OCI-LY3 (cell line): ENCODE data around the gene FAM216B.

ENCODE experiments used
- H2AFZ ChIP-seq: fragments of 200-600, 300-600 bp; shearing (Covaris generic); 2 replicates; pipeline ENCODE4 v1.6.0; 2014; ENCODE audit warnings: antibody characterized with exemption, low read depth, low read length
- H3K27ac ChIP-seq: fragments of 200-600, 300-600 bp; sonication (generic); 2 replicates; pipeline ENCODE4 v1.5.1; 2014; ENCODE audit warnings: mild to moderate bottlenecking, low read length, moderate library complexity, mixed read lengths
- H3K27me3 ChIP-seq: fragments of 200-600, 300-600 bp; sonication (generic); 2 replicates; pipeline ENCODE4 v1.6.1; 2014; ENCODE audit warnings: low read depth, low read length, mixed read lengths
- H3K36me3 ChIP-seq: fragments of 200-600, 300-600 bp; sonication (generic); replicated peaks from 2 replicates; pipeline ENCODE3; 2014; ENCODE audit warnings: low read depth, low read length, mixed read lengths
- H3K4me1 ChIP-seq: fragments of 300-600, 200-600 bp; sonication (generic); 2 replicates; pipeline ENCODE4 v1.6.1; 2014; ENCODE audit warnings: low read length, mixed read lengths
- H3K4me2 ChIP-seq: fragments of 200-600, 300-600 bp; sonication (generic); 2 replicates; pipeline ENCODE4 v1.6.1; 2014; ENCODE audit warnings: low read length, mixed read lengths
- H3K4me3 ChIP-seq: fragments of 300-600, 200-600 bp; sonication (generic); 2 replicates; pipeline ENCODE4 v1.5.1; 2014; ENCODE audit warnings: antibody characterized with exemption, mild to moderate bottlenecking, low read length, moderate library complexity
- H3K79me2 ChIP-seq: fragments of 300-600, 200-600 bp; shearing (Covaris generic); 2 replicates; pipeline ENCODE4 v1.6.1; 2014; ENCODE audit warnings: mild to moderate bottlenecking, low read length, mixed read lengths
- H3K9ac ChIP-seq: fragments of 300-600, 200-600 bp; shearing (Covaris generic); 2 replicates; pipeline ENCODE4 v1.6.0; 2014; ENCODE audit warnings: mild to moderate bottlenecking, low read length, moderate library complexity
- H3K9me3 ChIP-seq: fragments of 200-600, 300-600 bp; shearing (Covaris generic); 2 replicates; pipeline ENCODE4 v1.6.1; 2014; ENCODE audit warnings: low read length, mixed read lengths; ENCODE audit not compliant: insufficient read depth
- H4K20me1 ChIP-seq: fragments of 200-600, 300-600 bp; sonication (generic); 2 replicates; pipeline ENCODE4 v1.6.1; 2016; ENCODE audit warnings: low read length, mixed read lengths; ENCODE audit not compliant: insufficient read depth
- CTCF ChIP-seq: fragments of 200-600, 300-600 bp; sonication (generic); IDR thresholded peaks from 2 replicates; pipeline ENCODE4 v1.5.1; 2014; ENCODE audit warnings: antibody characterized with exemption, low read length, low read depth
- EZH2phosphoT487 ChIP-seq: fragments of 200-600 bp; shearing (Covaris generic); IDR thresholded peaks from 2 replicates; pipeline ENCODE4 v1.6.1; 2018; ENCODE audit warnings: antibody characterized with exemption, mixed run types, low read depth

FAM216B gene

GRCh38 chr13:42750794-42751193, 30.6 kb upstream of the FAM216B start:
- H3K79me2 ChIP-seq: no peaks in the 10 kb centered on the region
- peaks cover 25% of the 10 kb centered on the region for H3K27me3 ChIP-seq
- no peaks in the 10 kb centered on the region for H4K20me1 ChIP-seq
- no peak overlapping the region for H3K4me2 ChIP-seq
- no peak overlapping the region for H3K9ac ChIP-seq
- no peak for TF ChIP-seq EZH2phosphoT487
- TF ChIP-seq CTCF: no peak
- H3K9me3 ChIP-seq: no peaks in the 10 kb centered on the region
- H3K4me3 ChIP-seq: no peak overlapping the region
- no peaks in the 10 kb centered on the region for H3K36me3 ChIP-seq
- H2AFZ ChIP-seq: no peak overlapping the region
- peaks cover 14% of the 10 kb centered on the region for H3K4me1 ChIP-seq
- H3K27ac ChIP-seq: no peak overlapping the region

GRCh38 chr13:42751693-42752092, 29.7 kb upstream of the FAM216B start:
- Histone ChIP-seq H3K27me3 (peaks cover 25% of the 10 kb centered on the region), H3K9ac (no peak overlapping the region), H4K20me1 (no peaks in the 10 kb centered on the region), H3K27ac (no peak overlapping the region), H3K79me2 (no peaks in the 10 kb centered on the region), H3K4me3 (no peak overlapping the region), H3K4me1 (peaks cover 14% of the 10 kb centered on the region), H3K9me3 (no peaks in the 10 kb centered on the region), H3K36me3 (no peaks in the 10 kb centered on the region), H2AFZ (no peak overlapping the region), H3K4me2 (peak overlapping the region; percentile 31)
- no peak for TF ChIP-seq EZH2phosphoT487
- TF ChIP-seq CTCF: no peak

- H3K36me3 ChIP-seq: no peaks in the 10 kb centered on the region
- H3K4me2 ChIP-seq: no peak overlapping the region
- H3K79me2 ChIP-seq: no peaks in the 10 kb centered on the region
- no peaks in the 10 kb centered on the region for H3K9me3 ChIP-seq
- H2AFZ ChIP-seq: no peak overlapping the region
- TF ChIP-seq CTCF (no peak), EZH2phosphoT487 (no peak)
- H3K4me1 ChIP-seq: peaks cover 14% of the 10 kb centered on the region
- H3K27ac ChIP-seq: no peak overlapping the region
- no peak overlapping the region for H3K9ac ChIP-seq
- no peak overlapping the region for H3K4me3 ChIP-seq
- peaks cover 23% of the 10 kb centered on the region for H3K27me3 ChIP-seq
- H4K20me1 ChIP-seq: no peaks in the 10 kb centered on the region
These were observed 28.7 kb upstream of the FAM216B start for GRCh38 chr13:42752731-42753130.

GRCh38 chr13:42753697-42754096, 27.7 kb upstream of the FAM216B start:
- Histone ChIP-seq H3K27ac (no peak overlapping the region), H3K27me3 (peaks cover 13% of the 10 kb centered on the region), H3K9ac (no peak overlapping the region), H3K4me1 (peaks cover 14% of the 10 kb centered on the region), H2AFZ (no peak overlapping the region), H3K9me3 (no peaks in the 10 kb centered on the region), H3K4me2 (no peak overlapping the region), H3K36me3 (no peaks in the 10 kb centered on the region), H3K4me3 (no peak overlapping the region), H4K20me1 (no peaks in the 10 kb centered on the region), H3K79me2 (no peaks in the 10 kb centered on the region)
- TF ChIP-seq EZH2phosphoT487 (no peak), CTCF (no peak)
